Mammary epithelial cell (primary cell): Measurements from ENCODE around the gene POC1B.

Source experiments
- CTCF ChIP-seq, 2 donors: IDR thresholded peaks in 1 of 2; conservative IDR thresholded peaks in 1 of 2; 2 replicates each; pipeline ENCODE4 v1.5.1; 2011 to 2012; ENCODE audit warnings: inconsistent platforms in 2 of 2, low read length in 2 of 2, mild to moderate bottlenecking in 2 of 2, control low read depth in 1 of 2, low read depth in 1 of 2; ENCODE audit not compliant: insufficient read depth in 1 of 2; ENCODE audit errors: extremely low read depth in 1 of 2
- EZH2 ChIP-seq: IDR thresholded peaks from 2 replicates; pipeline ENCODE4 v1.6.1; 2012; ENCODE audit warnings: low read length, inconsistent platforms, borderline replicate concordance

DNA sequence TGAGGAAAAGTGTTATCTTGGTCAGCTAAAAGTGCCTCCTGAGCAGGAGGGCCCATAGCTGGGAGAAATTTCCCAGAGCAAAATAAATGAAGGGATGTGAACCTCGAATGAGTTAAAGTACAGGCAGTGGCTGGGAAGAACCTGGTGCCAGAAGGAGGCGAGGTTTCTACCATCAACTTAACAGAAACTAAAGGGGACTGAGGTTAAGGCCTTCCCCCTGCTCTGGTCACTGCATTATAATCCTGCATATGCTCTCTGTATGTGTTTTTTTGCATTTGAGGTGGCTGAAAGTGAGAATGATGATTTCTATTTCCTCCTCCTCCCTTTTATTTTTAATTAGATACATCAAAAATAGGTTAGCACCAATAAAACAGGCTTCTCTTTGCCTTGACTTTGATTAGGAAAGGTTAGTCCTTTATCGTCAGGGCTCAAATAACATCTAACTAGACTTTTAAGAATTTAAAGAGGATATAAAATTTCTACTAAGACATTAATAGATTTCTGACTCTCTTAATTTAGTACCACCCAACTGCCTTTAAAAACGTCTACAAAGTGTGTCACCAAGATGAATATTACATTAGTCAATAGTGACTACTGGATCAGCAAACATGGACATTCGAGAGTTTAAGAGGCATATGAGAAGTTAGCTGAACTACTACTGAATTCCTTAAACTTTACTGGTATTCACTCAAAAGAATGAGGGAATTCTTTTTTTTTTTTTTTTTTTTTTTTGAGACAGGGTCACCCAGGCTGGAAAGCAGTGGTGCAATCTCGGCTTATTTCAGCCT, 50.5 kb downstream of the POC1B start:
- TF ChIP-seq EZH2 (no peak), CTCF (conservative IDR thresholded peaks at IDR 0.05 in 1 of 2, IDR thresholded peaks at IDR 0.05 in 1 of 2; ENCODE audit: extremely low read depth in 1 of 2, insufficient read depth in 1 of 2, low read depth in 1 of 2, low read length in 2 of 2) (no peak)
